ENCODE results near the gene MPC1.

MPC1 gene

GRCh38 chr6:166343150-166343487, 39.6 kb downstream of the MPC1 start:
- DNase-seq: no peak

- peak; percentile 77 for DNase-seq
Measured at GRCh38 chr6:166342349-166343149, 40.2 kb downstream of the MPC1 start, which contains the start of gene SFT2D1. SFT2D1 (minus strand) TSS chr6:166342545; CDS start chr6:166342481, 64 bp downstream.

DNA sequence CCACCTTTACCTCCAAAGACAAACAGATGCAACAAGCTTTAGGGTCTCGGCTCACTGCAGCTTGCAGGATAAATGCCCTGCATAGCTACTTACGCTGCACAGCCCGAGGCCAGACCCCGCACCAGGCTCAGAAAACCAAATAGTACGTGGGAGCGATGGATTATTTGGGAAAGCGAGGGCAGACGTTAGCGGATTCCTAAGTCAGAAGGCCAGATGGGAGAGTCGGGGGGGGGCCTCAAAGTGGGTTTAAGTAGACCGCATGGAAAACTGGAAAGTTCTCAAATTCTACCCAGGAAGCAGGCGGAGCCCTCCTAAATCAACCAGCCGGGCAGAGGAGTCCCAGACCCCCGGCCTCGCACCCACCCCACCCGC, 40.8 kb downstream of the MPC1 start:
- DNase-seq: no peak

- no peak for DNase-seq
Measured at GRCh38 chr6:166341464-166341863, 41.3 kb downstream of the MPC1 start.

GRCh38 chr6:166338854-166339253, 43.9 kb downstream of the MPC1 start:
- DNase-seq: no peak

- no peak for DNase-seq
Measured at GRCh38 chr6:166336847-166337246, 45.9 kb downstream of the MPC1 start.

DNA sequence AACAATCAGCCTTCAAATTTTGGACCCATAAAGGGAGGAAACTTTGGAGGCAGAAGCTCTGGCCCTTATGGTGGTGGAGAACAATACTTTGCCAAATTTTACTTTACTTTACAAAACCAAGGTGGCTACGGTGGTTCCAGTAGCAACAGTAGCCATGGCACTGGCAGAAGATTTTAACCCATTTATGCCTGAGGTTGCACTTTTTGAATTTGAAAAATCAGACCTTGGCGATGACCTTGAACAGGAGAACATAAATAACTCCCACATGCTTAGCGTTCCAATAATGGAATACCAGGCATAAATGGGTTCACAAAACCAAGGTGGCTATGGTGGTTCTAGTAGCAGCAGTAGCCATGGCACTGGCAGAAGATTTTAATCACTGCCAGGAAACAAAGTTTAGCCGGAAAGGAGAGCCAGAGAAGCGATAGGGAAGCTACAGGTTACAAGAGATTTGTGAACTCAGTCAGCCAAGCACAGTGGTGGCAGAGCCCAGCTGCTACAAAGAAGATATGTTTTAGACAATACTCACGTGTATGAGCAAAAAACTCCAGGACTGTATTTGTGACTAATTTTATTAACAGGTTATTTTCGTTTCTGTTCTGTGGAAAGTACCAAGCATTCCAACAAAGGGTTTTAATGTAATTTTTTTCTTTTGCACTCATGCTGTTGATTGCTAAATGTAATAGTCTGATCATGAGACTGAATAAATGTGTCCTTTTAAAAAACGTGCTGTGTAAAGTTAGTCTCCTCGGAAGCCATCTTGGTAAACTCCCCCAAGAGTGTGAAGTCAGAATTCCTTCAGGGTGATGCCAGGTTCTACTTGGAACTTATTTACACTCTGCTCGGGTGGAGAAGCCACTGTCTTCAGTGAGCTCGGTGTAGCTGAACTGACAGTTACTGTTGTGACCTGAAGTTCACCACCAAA, 47.1 kb downstream of the MPC1 start:
- no peak for DNase-seq

DNA sequence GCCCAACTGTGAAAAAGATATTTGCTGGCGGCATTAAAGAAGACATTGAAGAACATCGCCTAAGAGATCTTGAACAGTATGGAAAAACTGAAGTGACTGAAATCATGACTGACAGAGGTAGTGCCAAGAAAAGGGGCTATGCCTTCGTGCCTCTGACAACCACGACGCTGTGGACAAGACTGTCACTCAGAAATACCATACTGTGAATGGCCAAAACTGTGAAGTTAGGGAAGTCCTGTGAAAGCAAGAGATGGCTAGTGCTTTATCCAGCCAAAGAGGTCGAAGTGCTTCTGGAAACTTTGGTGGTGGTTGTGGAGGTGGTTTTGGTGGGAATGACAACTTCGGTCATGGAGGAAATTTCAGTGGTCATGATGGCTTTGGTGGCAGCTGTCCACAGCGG, 47.9 kb downstream of the MPC1 start:
- DNase-seq: no peak

GRCh38 chr6:166333172-166333995, 49.4 kb downstream of the MPC1 start:
- no peak for DNase-seq

- no peak for DNase-seq
Measured at GRCh38 chr6:166331503-166332415, 51.0 kb downstream of the MPC1 start.

- no peak for DNase-seq
Measured at GRCh38 chr6:166330612-166331011, 52.1 kb downstream of the MPC1 start.

DNA sequence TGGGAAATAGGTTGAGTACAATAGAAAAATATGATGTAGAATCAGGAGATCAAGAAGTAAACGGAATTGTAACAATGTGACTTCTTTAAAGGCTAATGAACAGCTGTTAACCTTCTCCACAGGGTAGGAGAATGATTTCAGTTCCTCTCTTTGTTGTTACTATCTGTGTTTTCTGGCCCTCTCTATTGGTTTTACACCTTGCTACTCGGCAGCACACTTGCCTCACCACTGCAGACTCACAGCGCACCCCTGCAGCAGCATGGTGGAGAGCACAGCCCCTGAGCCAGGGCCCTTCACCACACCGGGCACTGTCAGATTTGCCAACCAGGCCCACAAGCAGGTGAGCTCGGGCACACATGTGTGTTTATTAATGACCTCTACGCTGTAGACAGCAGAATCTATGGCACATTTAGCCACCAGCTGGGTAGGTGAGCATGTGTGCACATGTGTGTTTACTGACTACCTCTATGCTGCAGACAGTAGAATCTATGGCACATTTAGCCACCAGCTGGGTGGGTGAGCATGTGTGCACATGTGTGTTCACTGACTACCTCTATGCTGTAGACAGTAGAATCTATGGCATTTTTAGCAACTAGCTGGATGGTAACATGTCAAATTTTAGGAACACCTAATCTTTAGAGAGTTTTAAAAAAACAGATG, 57.2 kb downstream of the MPC1 start:
- no peak for DNase-seq

GRCh38 chr6:166323395-166323794, 59.3 kb downstream of the MPC1 start:
- no peak for DNase-seq

DNA sequence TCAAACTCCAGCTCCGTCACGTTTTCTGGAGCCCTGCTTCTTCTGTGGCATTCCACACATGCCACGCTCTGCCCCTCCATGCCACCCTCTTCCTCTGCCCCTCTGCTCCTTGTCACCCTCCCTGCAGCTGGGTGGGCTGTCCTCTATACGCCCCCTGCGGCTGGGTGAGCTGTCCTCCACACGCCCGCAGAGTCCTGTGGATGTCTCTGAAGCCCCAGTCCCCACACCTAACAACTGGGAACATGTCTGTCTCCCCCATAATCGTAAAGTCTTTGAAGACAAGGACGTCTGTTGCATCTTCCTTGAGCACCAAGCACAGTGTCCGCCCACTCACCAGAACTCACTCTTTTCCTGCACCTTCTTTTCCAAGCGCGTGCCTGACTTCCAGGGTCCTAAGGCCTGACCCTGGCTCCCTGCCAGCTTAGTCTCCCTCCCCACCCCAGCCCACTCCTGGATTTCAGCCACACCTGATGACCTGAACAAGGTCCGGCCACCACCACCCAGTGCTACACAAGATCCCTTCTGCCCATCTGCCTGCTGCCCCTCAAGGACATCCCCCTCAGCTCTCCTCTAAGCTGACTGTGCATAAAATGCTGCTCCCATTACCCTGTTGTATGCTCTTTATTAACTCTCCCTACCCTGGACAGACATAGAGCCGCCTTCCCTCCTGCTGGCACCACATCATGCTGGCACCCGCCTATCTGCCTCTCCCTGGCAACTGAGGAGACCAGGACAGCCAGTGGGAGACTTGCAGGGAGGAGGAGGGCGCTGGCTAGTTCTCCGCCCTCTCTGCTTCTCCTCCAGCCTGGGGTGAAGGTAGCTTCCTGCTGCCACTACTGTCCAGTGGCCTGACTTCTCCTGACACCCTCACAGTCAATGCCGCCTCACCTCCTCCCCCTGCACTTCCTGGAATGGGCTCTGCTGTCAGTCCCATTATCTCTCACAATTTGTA, 63.8 kb downstream of the MPC1 start:
- DNase-seq: no peak

GRCh38 chr6:166318227-166318626, 64.5 kb downstream of the MPC1 start:
- DNase-seq: no peak

GRCh38 chr6:166317261-166318212, 65.2 kb downstream of the MPC1 start:
- DNase-seq: no peak

DNA sequence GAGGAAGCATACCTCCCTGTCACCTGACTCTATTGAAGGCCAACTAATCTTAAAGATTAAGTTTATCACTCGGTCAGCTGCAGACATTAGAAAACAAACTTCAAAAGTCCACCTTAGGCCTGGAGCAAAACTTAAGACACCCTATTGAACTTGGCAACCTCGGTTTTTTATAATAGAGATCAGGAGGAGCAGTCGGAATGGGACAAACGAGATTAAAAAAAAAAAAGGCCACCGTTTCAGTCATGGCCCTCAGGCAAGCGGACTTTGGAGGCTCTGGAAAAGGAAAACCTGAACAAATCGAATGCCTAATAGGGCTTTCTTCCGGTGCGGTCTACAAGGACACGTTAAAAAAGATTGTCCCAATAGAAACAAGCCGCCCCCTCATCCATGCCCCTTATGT, 67.3 kb downstream of the MPC1 start:
- no peak for DNase-seq

All from fibroblast of skin of right quadriceps (primary cell).